ENCODE measurements around the gene TIMP2.
"Not testable (repeated sequence)": the region's sequence is repeated elsewhere in the genome, so short reads cannot be mapped to it uniquely, and the experiment has no call there.

The TIMP2 gene

DNA sequence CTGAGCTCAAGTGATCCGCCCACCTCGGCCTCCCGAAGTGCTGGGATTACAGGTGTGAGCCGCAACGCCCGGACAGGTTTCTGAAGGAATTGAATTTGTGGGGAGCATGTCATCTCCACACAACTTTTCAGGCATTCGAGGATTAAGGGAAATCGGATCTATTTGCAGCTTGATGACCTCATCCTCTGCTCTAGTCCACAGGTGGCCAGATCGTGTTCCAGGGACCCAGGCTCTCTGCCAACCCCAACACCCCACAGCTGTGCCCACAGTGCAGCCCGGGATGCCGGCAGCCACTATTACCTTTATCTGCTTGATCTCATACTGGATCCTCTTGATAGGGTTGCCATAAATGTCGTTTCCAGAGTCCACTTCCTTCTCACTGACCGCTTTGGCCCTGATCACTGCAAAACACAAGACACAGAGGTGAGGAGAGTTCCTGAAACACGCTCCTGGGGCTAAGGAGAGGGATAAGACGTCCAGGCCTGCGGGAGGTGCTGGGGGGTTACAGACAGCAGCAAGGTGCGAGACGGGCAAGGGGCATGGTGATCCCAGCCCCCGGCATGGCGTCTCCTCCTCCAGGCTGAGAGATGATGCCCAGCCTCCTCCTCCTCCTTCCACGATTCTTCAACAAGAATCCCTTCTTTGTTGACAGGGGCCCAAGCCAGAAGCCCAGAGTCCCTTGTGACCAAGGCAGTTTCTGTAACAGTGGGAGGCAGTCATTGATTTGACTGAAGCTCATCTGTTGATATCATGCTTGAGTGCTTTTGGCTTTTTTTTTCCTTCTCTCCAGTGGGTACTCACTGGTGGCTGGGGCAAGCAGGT lies 51.5 kb downstream of the TIMP2 start:
- in situ Hi-C loops (cut with MboI; ENCODE audit: low sequenced_read_pairs) = no loop called here

DNA sequence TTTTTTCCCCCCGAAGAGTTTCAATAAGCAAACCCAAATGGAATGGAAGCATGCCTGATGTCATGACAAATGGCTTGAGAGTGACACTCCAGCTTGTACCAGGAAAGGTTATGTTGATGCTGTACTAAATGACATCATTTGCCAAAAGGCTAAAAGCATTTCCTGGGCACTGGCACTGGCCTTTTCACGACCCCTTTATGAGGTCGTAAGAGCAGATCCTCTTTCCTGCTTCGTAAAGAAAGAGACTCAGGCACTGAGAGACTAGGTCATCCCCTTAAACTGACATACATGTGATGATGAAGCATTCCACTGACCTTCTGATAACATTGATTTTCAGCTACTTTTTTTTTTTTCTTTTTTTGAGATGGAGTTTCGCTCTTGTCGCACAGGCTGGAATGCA lies 52.7 kb downstream of the TIMP2 start:
- in situ Hi-C loops (cut with MboI; ENCODE audit: low sequenced_read_pairs) = no loop called here

DNA sequence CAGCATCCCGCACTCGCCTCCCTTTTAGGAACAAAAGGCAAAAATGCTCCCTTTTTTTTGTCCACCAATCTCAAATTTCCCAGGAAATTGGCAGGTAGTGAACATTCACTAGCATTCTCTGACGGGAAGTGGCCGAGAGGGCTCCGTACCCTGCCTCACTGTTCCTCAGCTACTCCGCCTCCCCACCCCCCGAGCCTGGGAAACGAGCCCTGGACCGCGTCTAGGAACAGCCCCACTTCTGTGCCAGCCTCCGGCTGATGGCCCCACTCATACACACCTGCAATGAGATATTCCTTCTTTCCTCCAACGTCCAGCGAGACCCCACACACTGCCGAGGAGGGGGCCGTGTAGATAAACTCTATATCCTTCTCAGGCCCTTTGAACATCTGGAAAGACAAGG lies 54.6 kb downstream of the TIMP2 start:
- in situ Hi-C loops (cut with MboI; ENCODE audit: low sequenced_read_pairs) = no loop called here

DNA sequence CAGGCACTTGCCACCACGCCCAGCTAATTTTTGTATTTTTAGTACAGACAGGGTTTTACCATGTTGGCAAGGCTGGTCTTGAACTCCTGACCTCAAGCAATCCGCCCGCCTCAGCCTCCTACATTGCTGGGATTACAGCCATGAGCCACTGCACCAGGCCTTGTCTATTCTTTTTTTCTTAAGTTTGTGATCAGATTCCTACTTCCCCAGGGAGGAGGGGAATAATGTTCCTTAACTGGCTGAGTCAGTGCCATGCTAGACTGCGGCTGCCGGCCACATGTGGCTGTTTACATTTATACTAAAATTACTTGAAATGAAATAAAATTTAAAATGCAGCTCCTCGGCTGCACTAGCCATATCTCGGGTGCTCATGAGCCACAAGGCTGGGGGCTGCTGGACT lies 56.8 kb downstream of the TIMP2 start:
- in situ Hi-C loops (cut with MboI; ENCODE audit: low sequenced_read_pairs) = no loop called here

DNA sequence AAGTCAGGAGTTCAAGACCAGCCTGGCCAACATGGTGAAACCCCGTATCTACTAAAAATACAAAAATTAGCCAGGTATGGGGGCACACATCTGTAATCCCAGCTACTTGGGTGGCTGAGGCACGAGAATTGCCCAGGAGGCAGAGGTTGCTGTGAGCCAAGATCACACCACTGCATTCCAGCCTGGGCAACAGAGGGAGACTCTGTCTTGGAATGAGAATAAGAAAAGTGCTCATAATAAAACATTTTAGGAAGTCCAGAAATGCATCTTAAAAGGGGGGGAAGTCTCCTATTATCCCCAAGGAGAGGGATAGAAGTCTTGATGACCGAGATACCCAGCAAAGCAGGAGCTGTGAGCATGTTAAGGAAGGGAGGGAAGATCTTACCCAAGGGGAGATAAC lies 58.1 kb downstream of the TIMP2 start:
- in situ Hi-C loops (cut with MboI; ENCODE audit: low sequenced_read_pairs) = not testable (repeated sequence)

DNA sequence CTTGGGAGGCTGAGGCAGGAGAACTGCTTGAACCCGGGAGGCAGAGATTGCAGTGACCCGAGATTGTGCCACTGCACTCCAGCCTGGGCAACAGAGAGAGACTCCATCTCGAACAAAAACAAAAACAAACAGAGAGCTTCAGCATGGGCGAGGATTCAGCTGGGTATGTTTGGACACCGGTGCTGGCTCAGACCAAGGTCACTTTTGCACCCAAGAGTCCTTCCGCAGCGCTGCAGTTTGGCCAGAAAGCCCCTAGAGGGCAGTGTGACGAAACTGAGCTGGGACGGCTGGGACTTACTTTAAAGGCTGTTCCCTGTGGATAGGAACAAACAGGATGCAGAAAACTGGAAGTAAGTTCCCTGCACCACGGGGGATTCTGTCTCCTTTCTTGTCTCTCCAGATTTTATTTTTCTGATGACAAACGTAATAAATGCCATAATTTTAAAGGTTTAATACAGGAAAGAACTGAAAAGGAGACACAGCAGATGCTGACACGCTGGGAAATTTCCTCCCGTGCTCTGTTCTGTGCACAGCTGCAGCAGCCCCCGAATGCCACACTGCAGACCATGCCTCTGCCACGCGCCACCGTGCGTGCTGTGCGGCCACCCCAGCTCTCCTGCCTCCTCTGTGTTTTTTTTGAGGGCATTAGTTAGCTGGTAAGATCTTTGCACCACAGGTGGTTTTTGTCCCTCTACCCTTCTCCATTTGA lies 59.4 kb downstream of the TIMP2 start:
- in situ Hi-C loops (cut with MboI; ENCODE audit: low sequenced_read_pairs) = no loop called here

DNA sequence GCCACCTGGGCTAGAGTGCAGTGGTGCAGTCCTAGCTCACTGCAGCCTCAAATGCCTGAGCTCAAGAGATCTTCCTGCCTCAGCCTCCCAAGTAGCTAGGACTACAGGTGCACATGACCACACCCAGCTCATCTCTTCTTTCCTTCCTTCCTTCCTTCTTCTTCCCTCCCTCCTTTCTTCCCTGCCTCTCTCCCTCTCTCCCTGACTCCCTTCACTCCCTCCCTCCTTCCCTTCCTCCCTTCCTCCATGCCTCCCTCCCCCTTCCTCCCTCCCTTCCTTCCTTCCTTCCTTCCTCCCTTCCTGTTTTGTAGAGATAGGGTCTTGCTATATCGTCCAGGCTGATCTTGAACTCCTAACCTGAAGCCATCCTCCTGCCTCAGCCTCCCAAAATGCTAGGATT lies 61.1 kb downstream of the TIMP2 start:
- in situ Hi-C loops (cut with MboI; ENCODE audit: low sequenced_read_pairs) = no loop called here

DNA sequence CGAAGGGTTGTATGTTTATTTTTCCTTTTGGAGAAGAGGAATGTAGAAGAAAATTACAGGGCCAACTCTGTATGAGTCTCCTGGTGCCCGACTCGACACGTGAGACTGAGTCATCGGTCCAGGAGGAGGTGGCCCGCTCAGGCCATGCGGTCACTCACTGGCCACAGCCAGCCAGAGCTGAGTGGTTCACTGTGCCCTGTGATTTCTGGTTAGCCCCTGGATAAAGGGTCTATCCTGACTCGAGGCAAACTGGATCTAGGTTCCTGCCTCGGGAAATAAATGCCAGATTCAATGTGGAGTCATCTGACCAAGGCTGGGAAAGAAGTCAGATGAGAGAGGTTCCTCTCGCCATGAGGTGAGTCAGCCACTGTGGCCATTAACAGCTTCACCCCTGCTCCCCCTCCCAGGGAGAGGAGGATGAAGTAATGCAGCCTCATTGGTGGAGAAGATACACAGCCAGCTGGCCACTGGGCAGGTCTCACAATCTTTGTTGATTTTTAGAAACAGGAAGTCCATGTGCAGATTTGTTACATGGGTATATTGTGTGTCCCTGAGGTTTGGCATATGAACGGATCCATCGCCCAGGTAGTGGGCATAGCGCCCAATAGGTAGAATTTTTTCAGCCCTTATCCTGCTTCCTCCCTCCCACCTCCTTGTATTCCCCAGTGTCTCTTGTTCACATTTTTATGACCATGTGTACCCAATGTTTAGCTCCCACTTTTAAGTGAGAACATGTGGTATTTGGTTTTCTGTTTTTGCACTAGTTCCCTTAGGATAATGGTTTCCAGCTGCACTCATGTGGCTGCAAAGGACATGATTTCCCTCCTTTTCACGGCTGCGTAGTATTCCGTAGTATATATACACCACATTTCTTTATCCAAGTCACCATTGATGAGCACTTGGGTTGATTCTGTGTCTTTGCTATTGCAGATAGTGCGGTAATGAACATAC lies 62.8 kb downstream of the TIMP2 start:
- in situ Hi-C loops (cut with MboI; ENCODE audit: low sequenced_read_pairs) = no loop called here

DNA sequence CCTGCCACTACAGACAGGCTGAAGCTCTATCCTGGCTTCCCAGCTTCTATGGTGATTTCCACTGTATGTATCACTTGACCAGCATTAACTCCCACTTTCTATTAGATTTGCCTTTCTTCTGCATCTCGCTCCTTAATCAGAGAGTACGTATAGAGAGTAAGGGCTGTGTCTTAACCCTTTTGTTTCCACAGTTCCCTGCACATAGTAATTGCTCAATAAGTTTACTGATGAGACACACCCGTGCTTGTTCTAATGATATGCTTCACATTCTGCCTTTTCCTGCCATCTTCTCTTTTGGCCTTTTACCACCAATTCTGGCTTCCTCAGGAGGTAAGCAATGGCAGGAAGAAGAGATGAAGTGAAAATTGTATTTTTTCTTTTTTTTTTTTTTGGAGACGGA lies 64.0 kb downstream of the TIMP2 start:
- in situ Hi-C loops (cut with MboI; ENCODE audit: low sequenced_read_pairs) = no loop called here

DNA sequence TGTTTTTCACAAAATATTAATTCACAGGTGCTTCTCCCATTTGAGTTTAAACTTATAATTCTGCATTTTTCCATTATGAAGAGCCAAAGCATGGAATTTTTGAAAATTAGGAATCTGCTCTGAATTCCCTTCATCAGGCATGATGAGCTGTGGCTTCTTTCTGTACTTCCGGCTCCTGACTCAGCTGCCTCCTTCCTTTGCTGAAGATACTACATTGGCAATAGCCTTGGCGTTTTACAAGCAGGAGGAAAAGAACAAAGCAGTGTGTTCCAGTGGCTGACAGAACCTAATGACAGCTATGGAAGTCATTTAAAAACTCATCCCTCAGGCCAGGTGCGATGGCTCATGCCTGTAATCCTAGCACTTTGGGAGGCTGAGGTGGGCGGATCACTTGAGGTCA lies 66.1 kb downstream of the TIMP2 start:
- in situ Hi-C loops (cut with MboI; ENCODE audit: low sequenced_read_pairs) = no loop called here

DNA sequence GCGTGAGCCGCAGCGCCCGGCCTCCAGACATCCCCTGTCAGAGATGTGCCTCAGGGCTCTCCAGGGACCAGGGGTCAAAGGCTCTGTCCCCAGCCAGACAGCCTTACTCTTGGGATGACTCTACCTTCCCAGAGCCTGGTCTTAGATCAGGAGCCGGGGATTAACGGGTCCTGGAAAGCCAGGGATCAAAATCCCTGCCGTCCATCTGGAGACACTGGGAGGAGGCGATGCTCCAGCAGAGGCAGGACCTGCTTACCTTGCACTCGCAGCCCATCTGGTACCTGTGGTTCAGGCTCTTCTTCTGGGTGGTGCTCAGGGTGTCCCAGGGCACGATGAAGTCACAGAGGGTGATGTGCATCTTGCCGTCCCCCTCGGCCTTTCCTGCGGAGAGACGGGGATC lies 67.9 kb downstream of the TIMP2 start:
- in situ Hi-C loops (cut with MboI; ENCODE audit: low sequenced_read_pairs) = no loop called here

DNA sequence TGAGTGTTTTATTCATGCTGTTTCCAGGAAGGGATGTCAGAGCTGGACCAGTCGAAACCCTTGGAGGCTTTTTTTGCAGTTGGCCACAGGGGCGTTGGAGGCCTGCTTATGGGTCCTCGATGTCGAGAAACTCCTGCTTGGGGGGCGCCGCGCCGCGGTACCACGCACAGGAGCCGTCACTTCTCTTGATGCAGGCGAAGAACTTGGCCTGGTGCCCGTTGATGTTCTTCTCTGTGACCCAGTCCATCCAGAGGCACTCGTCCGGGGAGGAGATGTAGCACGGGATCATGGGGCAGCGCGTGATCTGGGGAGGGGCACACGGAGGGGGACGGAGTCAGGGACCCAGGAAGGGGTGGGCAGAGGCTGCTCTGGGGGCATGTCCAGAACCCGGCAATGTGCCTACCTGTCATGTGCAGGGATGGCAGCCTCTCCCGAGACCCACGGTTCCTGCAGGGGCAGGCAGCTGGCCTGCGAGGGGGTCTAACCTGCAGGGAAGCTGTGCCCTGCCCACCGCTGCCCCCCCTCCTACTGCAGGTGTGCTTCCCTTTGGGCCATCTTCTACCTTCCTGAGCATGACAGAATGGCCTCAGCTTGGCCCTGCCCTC lies 69.5 kb downstream of the TIMP2 start:
- in situ Hi-C loops (cut with MboI; ENCODE audit: low sequenced_read_pairs) = no loop called here

DNA sequence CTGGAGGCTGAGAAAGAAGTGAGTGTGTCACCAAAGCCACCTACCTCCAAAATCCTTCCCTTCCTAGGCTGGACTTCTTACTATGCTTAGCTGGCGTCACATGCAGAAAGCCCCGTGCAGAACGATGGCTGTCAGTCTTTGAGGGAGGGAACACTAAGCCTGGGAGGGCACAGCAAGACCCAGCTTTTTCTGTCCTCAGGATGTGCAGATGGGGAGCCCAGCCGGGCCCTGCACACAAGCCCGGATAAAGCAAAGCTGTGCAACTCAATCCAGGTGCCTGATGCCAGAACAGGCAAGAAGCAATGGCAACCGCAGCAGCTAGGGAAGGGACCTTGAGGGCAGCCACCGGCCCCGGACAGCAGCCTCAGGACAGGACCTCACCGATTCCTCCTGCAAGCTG lies 70.7 kb downstream of the TIMP2 start:
- in situ Hi-C loops (cut with MboI; ENCODE audit: low sequenced_read_pairs) = no loop called here

DNA sequence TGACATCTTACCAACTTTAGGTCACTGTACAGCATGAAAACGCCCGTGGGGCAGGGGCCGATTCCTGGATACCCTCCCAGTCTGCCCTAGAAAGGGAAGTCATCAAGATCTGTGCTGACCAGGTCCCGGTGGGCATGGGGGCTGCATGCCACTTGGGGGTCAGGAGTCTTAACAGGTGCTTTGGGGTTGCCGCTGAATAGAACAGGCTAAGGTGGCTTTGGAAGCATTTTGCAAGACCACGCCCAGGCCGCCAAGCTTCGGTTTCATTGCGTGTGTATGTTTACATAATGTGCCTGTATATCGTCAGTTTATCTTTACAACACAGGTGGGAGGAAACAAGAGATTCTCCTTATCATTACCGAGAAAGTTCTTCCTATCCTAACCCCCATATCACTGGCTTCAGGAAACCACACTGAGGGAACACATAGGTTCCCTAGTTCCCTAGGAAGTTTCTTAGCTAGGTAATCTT lies 71.2 kb downstream of the TIMP2 start:
- in situ Hi-C loops (cut with MboI; ENCODE audit: low sequenced_read_pairs) = no loop called here

DNA sequence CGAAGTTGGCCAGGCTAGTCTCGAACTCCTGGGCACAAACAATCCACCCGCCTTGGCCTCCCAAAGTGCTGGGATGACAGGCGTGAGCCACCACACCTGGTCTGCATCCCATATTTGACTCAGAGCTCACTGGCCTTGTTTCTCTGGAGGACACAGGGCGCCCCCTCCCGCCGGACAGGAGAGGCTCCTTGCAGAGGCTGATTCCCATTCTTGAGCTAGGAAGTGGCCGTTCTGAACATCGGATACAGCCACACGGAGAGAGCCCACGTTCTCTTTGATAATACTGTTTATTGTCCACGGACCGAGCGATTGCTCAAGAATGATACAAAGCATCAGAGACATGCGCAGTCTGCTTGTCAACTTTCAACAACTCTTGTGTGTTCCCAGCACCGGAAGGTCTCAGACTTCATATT lies 72.5 kb downstream of the TIMP2 start:
- in situ Hi-C loops (cut with MboI; ENCODE audit: low sequenced_read_pairs) = no loop called here

DNA sequence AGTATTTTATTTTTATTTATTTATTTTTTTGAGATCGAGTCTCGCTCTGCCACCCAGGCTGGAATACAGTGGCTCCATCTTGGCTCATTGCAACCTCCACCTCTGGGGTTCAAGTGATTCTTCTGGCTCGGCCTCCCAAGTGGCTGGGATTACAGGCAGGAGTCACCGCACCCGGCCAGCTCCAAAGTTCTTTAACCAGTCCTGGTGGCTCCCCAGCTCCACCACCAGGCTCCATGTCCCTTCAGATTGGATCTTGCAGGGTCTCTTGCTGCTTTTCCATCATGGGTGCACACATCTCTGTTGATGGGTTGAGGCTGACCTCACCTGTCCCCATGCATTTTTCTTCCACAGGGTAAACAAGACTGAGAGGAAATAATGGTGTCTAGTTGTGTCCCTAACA lies 76.2 kb downstream of the TIMP2 start:
- in situ Hi-C loops (cut with MboI; ENCODE audit: low sequenced_read_pairs) = no loop called here

DNA sequence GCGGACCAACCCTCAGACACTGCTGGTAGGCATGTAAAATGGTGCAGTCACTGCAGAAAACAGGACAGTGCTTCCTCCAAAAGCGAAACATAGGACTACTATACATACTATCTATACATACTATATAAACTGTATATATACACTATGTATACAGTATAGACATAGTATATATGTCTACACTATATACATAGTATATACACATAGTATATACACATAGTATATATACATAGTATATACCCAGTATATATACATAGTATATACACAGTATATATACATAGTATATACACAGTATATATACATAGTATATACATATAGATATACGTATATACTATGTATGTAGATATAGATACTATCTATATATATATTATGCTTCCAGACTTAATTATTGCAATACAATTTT lies 78.1 kb downstream of the TIMP2 start:
- in situ Hi-C loops (cut with MboI; ENCODE audit: low sequenced_read_pairs) = no loop called here

DNA sequence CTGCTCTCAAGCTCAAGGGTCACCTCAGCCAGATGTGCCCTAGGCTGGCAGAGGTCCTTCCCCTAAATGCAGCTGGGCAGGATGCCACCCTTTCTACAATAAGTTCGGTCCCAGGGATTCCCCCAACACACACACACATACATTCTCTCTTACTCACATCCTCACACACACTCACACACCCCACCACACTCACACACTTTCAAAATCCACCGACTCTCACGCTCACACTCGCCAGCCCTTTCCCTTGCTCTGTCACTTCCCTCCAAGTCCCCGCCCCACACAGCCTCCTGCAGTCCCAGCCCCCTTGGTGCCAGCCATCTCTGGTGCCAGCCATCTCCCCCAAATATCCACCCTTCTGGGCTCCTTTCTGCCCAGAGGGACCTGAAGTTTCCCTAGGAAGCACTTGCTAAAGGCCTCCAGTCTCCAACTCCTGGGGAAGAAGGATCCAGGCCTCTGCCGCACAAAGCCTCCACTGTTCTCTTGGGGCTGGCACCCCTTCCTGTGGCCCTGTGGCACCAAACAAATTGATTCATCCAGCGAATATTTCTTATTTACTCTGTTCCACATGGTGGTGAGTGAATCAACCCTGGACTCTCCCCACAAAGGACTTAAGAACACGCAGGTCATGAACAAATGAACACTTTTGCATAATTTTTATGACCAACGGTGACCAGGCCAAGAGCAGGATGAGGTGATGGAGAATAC lies 80.7 kb downstream of the TIMP2 start:
- in situ Hi-C loops (cut with MboI; ENCODE audit: low sequenced_read_pairs) = no loop called here

DNA sequence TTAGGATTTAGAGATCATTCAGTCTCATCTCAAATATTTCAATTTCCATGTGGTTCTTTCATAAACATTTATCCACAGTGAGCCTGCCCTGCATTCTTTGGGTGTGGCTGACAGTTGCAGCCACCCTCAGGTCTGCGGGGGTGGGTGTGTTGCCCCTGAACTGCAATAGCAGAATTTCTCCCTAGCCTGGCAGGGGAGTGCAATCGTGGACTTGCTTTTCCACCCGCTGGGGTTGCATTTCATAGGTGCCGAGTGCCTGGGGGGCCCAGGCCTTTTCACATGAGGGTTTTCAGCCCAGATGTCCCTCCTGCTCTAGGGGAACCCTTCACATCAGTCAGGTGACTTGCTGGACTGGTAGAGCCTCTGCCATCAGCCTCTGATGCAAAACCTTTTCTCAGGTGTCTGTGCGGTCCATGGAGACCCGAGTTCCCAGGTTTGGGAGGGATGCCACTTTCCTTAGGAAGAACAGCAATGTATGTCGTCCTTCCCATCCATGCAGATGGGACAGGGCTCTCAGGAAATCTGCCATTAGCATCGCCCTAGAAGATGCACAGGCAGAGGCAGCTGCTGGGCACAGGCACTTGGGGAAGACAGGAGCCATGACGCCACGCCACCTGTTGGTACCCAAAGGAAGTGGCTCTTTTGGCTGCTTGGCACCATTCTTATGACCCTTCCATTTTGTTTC lies 82.2 kb downstream of the TIMP2 start:
- in situ Hi-C loops (cut with MboI; ENCODE audit: low sequenced_read_pairs) = no loop called here

Measured in hTERT RPE-1 (cell line).